Measurements from ENCODE around the gene BCL2L1. TPM values are rescaled to one million over a fixed set of nuclear protein-coding genes. Genes with fewer than 3 reads are reported as not detected.

The BCL2L1 gene
- total RNA-seq, 1 experiment from 2014 or later, result 277 TPM

DNA sequence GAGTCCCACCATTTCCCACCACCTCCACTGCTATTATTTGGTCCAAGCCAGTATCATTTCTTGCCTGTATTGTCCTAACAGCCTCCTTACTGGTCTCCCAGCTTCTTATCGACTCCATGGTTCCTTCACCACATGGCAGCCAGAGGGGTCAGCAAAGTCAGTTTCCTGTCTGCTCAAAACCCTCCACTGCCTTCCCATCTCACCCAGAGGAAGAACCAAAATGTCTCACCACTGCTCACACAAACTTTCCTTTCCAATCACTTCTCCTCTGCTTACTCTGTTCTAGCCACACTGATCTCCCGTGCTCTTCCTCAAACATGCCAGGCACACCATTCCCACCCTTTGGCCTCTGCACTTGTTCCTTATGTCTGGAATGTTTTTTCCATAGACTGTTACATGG lies 39.7 kb downstream of the BCL2L1 start:
- Histone ChIP-seq H3K4me3 (ENCODE audit: low read length) (no peak overlapping the region), H4K20me1 (ENCODE audit: low read length) (peaks cover 33% of the 10 kb centered on the region), H3K27ac (ENCODE audit: low read length) (no peak overlapping the region), H3K4me1 (ENCODE audit: insufficient read depth, low read length) (no peaks in the 10 kb centered on the region), H3F3A (ENCODE audit: low read length, unreplicated experiment) (peaks cover 5% of the 10 kb centered on the region), H2AFZ (ENCODE audit: low read length) (no peak overlapping the region), H3K9me3 (ENCODE audit: low read length) (no peaks in the 10 kb centered on the region), H3K9ac (ENCODE audit: low read length) (no peak overlapping the region), H3K9me2 (replicated peaks; ENCODE audit: low read length) (no peaks in the 10 kb centered on the region), H3K79me2 (ENCODE audit: low read length) (peaks cover 99% of the 10 kb centered on the region), H3K4me2 (ENCODE audit: low read length) (no peak overlapping the region), H3K36me3 (ENCODE audit: low read depth, low read length) (peaks cover 87% of the 10 kb centered on the region), H3K27me3 (ENCODE audit: low read length) (no peaks in the 10 kb centered on the region)
- ChIA-PET CTCF (no interaction called here), POLR2A (ENCODE audit: unreplicated experiment) (no interaction called here)
- TF ChIP-seq EZH2phosphoT487 (IDR thresholded peaks at IDR 0.05; ENCODE audit: borderline replicate concordance, low read length) (no peak), EZH2 (IDR thresholded peaks at IDR 0.05; ENCODE audit: low read length, unreplicated experiment) (no peak)
- TF ChIP-seq, protein P1, sequence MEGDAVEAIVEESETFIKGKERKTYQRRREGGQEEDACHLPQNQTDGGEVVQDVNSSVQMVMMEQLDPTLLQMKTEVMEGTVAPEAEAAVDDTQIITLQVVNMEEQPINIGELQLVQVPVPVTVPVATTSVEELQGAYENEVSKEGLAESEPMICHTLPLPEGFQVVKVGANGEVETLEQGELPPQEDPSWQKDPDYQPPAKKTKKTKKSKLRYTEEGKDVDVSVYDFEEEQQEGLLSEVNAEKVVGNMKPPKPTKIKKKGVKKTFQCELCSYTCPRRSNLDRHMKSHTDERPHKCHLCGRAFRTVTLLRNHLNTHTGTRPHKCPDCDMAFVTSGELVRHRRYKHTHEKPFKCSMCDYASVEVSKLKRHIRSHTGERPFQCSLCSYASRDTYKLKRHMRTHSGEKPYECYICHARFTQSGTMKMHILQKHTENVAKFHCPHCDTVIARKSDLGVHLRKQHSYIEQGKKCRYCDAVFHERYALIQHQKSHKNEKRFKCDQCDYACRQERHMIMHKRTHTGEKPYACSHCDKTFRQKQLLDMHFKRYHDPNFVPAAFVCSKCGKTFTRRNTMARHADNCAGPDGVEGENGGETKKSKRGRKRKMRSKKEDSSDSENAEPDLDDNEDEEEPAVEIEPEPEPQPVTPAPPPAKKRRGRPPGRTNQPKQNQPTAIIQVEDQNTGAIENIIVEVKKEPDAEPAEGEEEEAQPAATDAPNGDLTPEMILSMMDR (conservative IDR thresholded peaks at IDR 0.05; ENCODE audit: low read depth, low read length), result no peak
- no peak for DNase-seq
- no peak for ATAC-seq
- intact Hi-C loops (cut with micrococcal nuclease), result no loop called here
- no TSS peak for BruUV-seq (replicated peaks)

DNA sequence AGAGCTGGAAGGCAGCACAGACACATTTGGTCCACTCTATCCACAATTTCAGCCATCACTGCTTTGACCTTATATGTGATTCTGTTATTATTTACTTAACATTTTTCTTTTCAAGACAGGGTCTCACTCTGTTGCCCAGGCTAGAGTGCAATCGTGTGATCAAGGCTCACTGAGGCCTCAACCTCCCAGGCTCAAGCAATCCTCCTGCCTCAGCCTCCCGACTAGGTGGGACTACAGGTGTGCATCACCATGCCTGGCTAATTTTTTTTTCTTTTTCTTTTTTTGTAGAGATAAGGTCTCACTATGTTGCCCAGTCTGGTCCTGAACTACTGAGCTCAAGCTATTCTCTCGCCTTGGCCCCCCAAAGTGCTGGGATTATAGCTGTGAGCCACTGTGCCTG lies 40.3 kb downstream of the BCL2L1 start:
- Histone ChIP-seq H3K27ac (ENCODE audit: low read length) (no peak overlapping the region), H3F3A (ENCODE audit: low read length, unreplicated experiment) (peaks cover 5% of the 10 kb centered on the region), H3K4me1 (ENCODE audit: insufficient read depth, low read length) (no peaks in the 10 kb centered on the region), H2AFZ (ENCODE audit: low read length) (no peak overlapping the region), H3K4me2 (ENCODE audit: low read length) (no peak overlapping the region), H3K4me3 (ENCODE audit: low read length) (no peak overlapping the region), H3K9me3 (ENCODE audit: low read length) (no peaks in the 10 kb centered on the region), H3K79me2 (ENCODE audit: low read length) (peaks cover 99% of the 10 kb centered on the region), H3K36me3 (ENCODE audit: low read depth, low read length) (peaks cover 87% of the 10 kb centered on the region), H3K9me2 (replicated peaks; ENCODE audit: low read length) (no peaks in the 10 kb centered on the region), H4K20me1 (ENCODE audit: low read length) (peaks cover 33% of the 10 kb centered on the region), H3K27me3 (ENCODE audit: low read length) (no peaks in the 10 kb centered on the region), H3K9ac (ENCODE audit: low read length) (no peak overlapping the region)
- CTCF ChIA-PET, result interaction anchor here (0.6 kb wide), 1 partner anchor 67 kb away, joined by 4 read pairs; no protein-coding TSS in a partner anchor
- DNase-seq (peak; percentile 1), ATAC-seq (no peak)
- intact Hi-C loops (cut with micrococcal nuclease), result no loop called here
- POLR2A ChIA-PET (ENCODE audit: unreplicated experiment), result no interaction called here
- TF ChIP-seq, protein P1 (conservative IDR thresholded peaks at IDR 0.05; ENCODE audit: low read depth, low read length), result no peak
- TF ChIP-seq EZH2phosphoT487 (IDR thresholded peaks at IDR 0.05; ENCODE audit: borderline replicate concordance, low read length) (no peak), EZH2 (IDR thresholded peaks at IDR 0.05; ENCODE audit: low read length, unreplicated experiment) (no peak)
- no TSS peak for BruUV-seq (replicated peaks)

DNA sequence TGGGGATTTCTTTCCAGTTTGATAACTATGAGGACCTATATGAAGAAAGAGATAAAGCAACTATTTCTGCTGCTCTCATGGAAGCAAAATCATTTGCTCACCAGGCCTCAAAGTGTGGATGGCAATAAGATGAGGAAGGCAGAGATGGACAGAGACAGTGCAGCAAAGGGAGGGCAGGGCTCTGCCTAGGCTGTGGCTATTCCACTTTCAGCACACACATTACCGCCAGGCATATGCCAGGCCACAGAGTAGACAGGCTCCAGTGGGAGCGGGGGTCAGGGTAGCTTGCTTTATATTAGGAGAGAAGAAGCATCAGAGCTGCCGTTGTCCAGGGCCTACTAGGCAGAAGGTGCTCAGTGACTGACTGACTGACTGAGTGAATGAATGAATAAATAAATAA lies 40.9 kb downstream of the BCL2L1 start:
- peaks cover 85% of the 10 kb centered on the region for H3K36me3 ChIP-seq (ENCODE audit: low read depth, low read length)
- H3K4me1 ChIP-seq (ENCODE audit: insufficient read depth, low read length), result peaks cover 2% of the 10 kb centered on the region; the same call in 1 of the 2 replicates
- ChIA-PET CTCF (interaction anchor here (0.6 kb wide), 1 partner anchor 67 kb away, joined by 4 read pairs; no protein-coding TSS in a partner anchor), POLR2A (ENCODE audit: unreplicated experiment) (no interaction called here)
- peaks cover 32% of the 10 kb centered on the region for H4K20me1 ChIP-seq (ENCODE audit: low read length)
- no peak overlapping the region for H3K4me3 ChIP-seq (ENCODE audit: low read length)
- peaks cover 5% of the 10 kb centered on the region for H3F3A ChIP-seq (ENCODE audit: low read length, unreplicated experiment)
- no peak overlapping the region for H3K9ac ChIP-seq (ENCODE audit: low read length)
- no peak overlapping the region for H2AFZ ChIP-seq (ENCODE audit: low read length)
- ATAC-seq (no peak), DNase-seq (peak; percentile 1)
- BruUV-seq (replicated peaks), result no TSS peak
- H3K79me2 ChIP-seq (ENCODE audit: low read length), result peaks cover 97% of the 10 kb centered on the region
- no peaks in the 10 kb centered on the region for H3K9me3 ChIP-seq (ENCODE audit: low read length)
- intact Hi-C loops (cut with micrococcal nuclease), result loop anchor here (2.0 kb wide), 1 partner anchor 31 kb away; no protein-coding TSS in a partner anchor
- H3K27ac ChIP-seq (ENCODE audit: low read length), result no peak overlapping the region
- no peak for TF ChIP-seq EZH2phosphoT487 (IDR thresholded peaks at IDR 0.05; ENCODE audit: borderline replicate concordance, low read length)
- no peak for TF ChIP-seq EZH2 (IDR thresholded peaks at IDR 0.05; ENCODE audit: low read length, unreplicated experiment)
- TF ChIP-seq, protein P1 (conservative IDR thresholded peaks at IDR 0.05; ENCODE audit: low read depth, low read length), result no peak
- no peaks in the 10 kb centered on the region for H3K27me3 ChIP-seq (ENCODE audit: low read length)
- no peaks in the 10 kb centered on the region for H3K9me2 ChIP-seq (replicated peaks; ENCODE audit: low read length)
- H3K4me2 ChIP-seq (ENCODE audit: low read length), result no peak overlapping the region

All from PC-3 (cell line).